GM23338 (cell line): ENCODE results near the gene GTPBP4. TPM values are rescaled to one million over a fixed set of nuclear protein-coding genes. Genes with fewer than 3 reads are reported as not detected.

Experiments
- ATAC-seq: fragments of 200-7000 bp; cut with Tn5 transposase; 3 replicates; pipeline ENCODE4 v1.9.1; 2020
- DNase-seq: peaks from one replicate; pipeline ENCODE4 v3.0.0-alpha.2; 2015; ENCODE audit warnings: low spot score
- H2AFZ ChIP-seq: fragments of 200-600 bp; sonication (generic); 2 replicates; pipeline ENCODE4 v1.8.0; 2016; ENCODE audit warnings: antibody characterized with exemption, mild to moderate bottlenecking, moderate library complexity
- H3F3A ChIP-seq: fragments of 200-600 bp; sonication (generic); replicated peaks from 2 replicates; pipeline ENCODE4 v1.8.0; 2017; ENCODE audit warnings: antibody characterized with exemption, mixed run types, low read depth
- H3K27ac ChIP-seq: fragments of 200-600 bp; sonication (generic); 2 replicates; pipeline ENCODE4 v1.6.1; 2016; ENCODE audit warnings: low read depth
- H3K27me3 ChIP-seq: fragments of 200-600 bp; sonication (generic); 2 replicates; pipeline ENCODE4 v1.8.0; 2016; ENCODE audit warnings: mild to moderate bottlenecking, mixed run types, moderate library complexity; ENCODE audit not compliant: insufficient read depth
- H3K36me3 ChIP-seq: fragments of 200-600 bp; sonication (generic); 2 replicates; pipeline ENCODE4 v1.8.0; 2016; ENCODE audit warnings: mild to moderate bottlenecking; ENCODE audit not compliant: insufficient read depth
- H3K4me1 ChIP-seq: fragments of 200-600 bp; sonication (generic); 2 replicates; pipeline ENCODE4 v1.8.0; 2016; ENCODE audit warnings: mild to moderate bottlenecking, moderate library complexity; ENCODE audit not compliant: insufficient read depth
- H3K4me2 ChIP-seq: fragments of 200-600 bp; sonication (generic); 2 replicates; pipeline ENCODE4 v1.7.1; 2017; ENCODE audit warnings: mixed run types
- H3K4me3 ChIP-seq: fragments of 200-600 bp; sonication (generic); 2 replicates; pipeline ENCODE4 v1.6.1; 2016; ENCODE audit warnings: mixed run types
- H3K79me2 ChIP-seq: fragments of 200-600 bp; sonication (generic); replicated peaks from 2 replicates; pipeline ENCODE4 v1.8.0; 2017; ENCODE audit warnings: mild to moderate bottlenecking; ENCODE audit not compliant: insufficient read depth
- H3K9me2 ChIP-seq: fragments of 200-600 bp; sonication (generic); 2 replicates; pipeline ENCODE4 v1.8.0; 2017; ENCODE audit not compliant: insufficient read depth
- H4K20me1 ChIP-seq: fragments of 200-600 bp; sonication (generic); replicated peaks from 2 replicates; pipeline ENCODE4 v1.8.0; 2017; ENCODE audit warnings: mild to moderate bottlenecking; ENCODE audit not compliant: insufficient read depth
- H3K27ac Mint-ChIP-seq: 2 replicates; pipeline ENCODE4 v1.8.0; 2020; ENCODE audit warnings: inconsistent platforms, mild to moderate bottlenecking, moderate library complexity, mixed read lengths
- H3K27me3 Mint-ChIP-seq: 3 replicates; pipeline ENCODE4 v1.8.0; 2022; ENCODE audit warnings: low read depth, mild to moderate bottlenecking, moderate library complexity, mixed read lengths, inconsistent platforms; ENCODE audit not compliant: insufficient read depth, poor library complexity
- H3K36me3 Mint-ChIP-seq: 3 replicates; pipeline ENCODE4 v1.8.0; 2021; ENCODE audit warnings: low read depth, mild to moderate bottlenecking, inconsistent platforms, moderate library complexity, mixed read lengths
- H3K4me1 Mint-ChIP-seq: 3 replicates; pipeline ENCODE4 v1.8.0; 2020; ENCODE audit warnings: mild to moderate bottlenecking, inconsistent platforms, mixed read lengths
- H3K4me3 Mint-ChIP-seq: 3 replicates; pipeline ENCODE4 v1.8.0; 2021; ENCODE audit warnings: moderate library complexity, mild to moderate bottlenecking, inconsistent platforms, mixed read lengths
- H3K9me3 Mint-ChIP-seq: 3 replicates; pipeline ENCODE4 v1.8.0; 2020; ENCODE audit warnings: moderate library complexity, mild to moderate bottlenecking, inconsistent platforms, mixed read lengths
- CREB1 ChIP-seq: fragments of 250-450 bp; sonication (Bioruptor Pico); IDR thresholded peaks from 2 replicates; pipeline ENCODE4 v1.5.0; 2020; ENCODE audit warnings: low read depth, mild to moderate bottlenecking, moderate library complexity
- CTCF ChIP-seq, 2 experiments: fragments of 200-600 bp in 1 of 2; sonication (generic) in 1 of 2; conservative IDR thresholded peaks; 2 replicates each; pipeline versions ENCODE4 v1.5.1 to v1.6.1; 2016 to 2017; ENCODE audit warnings: antibody characterized with exemption in 2 of 2, low read depth in 2 of 2, mild to moderate bottlenecking in 2 of 2, moderate library complexity in 1 of 2
- ETS1 ChIP-seq: IDR thresholded peaks from 2 replicates; pipeline ENCODE4 v1.6.1; 2016; ENCODE audit warnings: antibody characterized with exemption
- EZH2 ChIP-seq: fragments of 200-600 bp; sonication (generic); IDR thresholded peaks from one replicate; pipeline ENCODE4 v1.8.0; 2017; ENCODE audit warnings: antibody characterized with exemption, mild to moderate bottlenecking, low read depth; ENCODE audit not compliant: unreplicated experiment
- EZH2phosphoT487 ChIP-seq: fragments of 200-600 bp; sonication (generic); IDR thresholded peaks from one replicate; pipeline ENCODE4 v1.8.1; 2018; ENCODE audit warnings: antibody characterized with exemption; ENCODE audit not compliant: unreplicated experiment
- NANOG ChIP-seq: IDR thresholded peaks from 2 replicates; pipeline ENCODE4 v1.6.1; 2016; ENCODE audit warnings: antibody characterized with exemption, borderline replicate concordance
- POLR2AphosphoS5 ChIP-seq: IDR thresholded peaks from 2 replicates; pipeline ENCODE4 v1.6.1; 2016; ENCODE audit warnings: antibody characterized with exemption, low read depth
- REST ChIP-seq: IDR thresholded peaks from one replicate; pipeline ENCODE4 v1.6.1; 2018; ENCODE audit warnings: antibody characterized with exemption; ENCODE audit not compliant: unreplicated experiment
- STAT1 ChIP-seq: IDR thresholded peaks from one replicate; pipeline ENCODE4 v1.6.1; 2016; ENCODE audit warnings: antibody characterized with exemption; ENCODE audit not compliant: unreplicated experiment
- ZNF114 ChIP-seq: fragments of 250-450 bp; sonication (Bioruptor Pico); IDR thresholded peaks from 2 replicates; pipeline ENCODE4 v1.5.0; 2020; ENCODE audit warnings: mild to moderate bottlenecking, moderate library complexity
- ZNF331 ChIP-seq: fragments of 250-450 bp; sonication (Bioruptor Pico); IDR thresholded peaks from 2 replicates; pipeline ENCODE4 v1.5.0; 2020; ENCODE audit warnings: low read depth, mild to moderate bottlenecking, moderate library complexity
- ZNF462 ChIP-seq: fragments of 250-450 bp; sonication (Bioruptor Pico); IDR thresholded peaks from 2 replicates; pipeline ENCODE4 v1.5.0; 2020; ENCODE audit warnings: mild to moderate bottlenecking, moderate library complexity
- polyA plus RNA-seq: library from polyadenylated mRNA; unstranded; fragments of >200 nt; fragmentation: Nextera tagmentation; extraction: Ambion mirVana; gene quantifications from 2 replicates; pipeline ENCODE4 v1.2.1, GENCODE V29; 2016
- total RNA-seq: library from RNA; depleted of rRNA; stranded (reverse); fragments of >200 nt; shearing (Covaris generic); gene quantifications from 2 replicates; pipeline ENCODE4 v1.2.3, GENCODE V29; 2014

The GTPBP4 gene
- total and polyA plus RNA-seq, 2 experiments from 2014 or later = 56.5 to 62.6 TPM

GRCh38 chr10:1057106-1057657 lies 68.9 kb downstream of the GTPBP4 start:
- Histone ChIP-seq H4K20me1 (peaks cover 24% of the 10 kb centered on the region), H3K4me2 (peak overlapping the region; percentile 91), H3K27ac (peak overlapping the region; percentile 94), H3K27me3 (no peaks in the 10 kb centered on the region), H3K4me3 (peak overlapping the region; percentile 70), H3K4me1 (peaks cover 11% of the 10 kb centered on the region), H2AFZ (no peak overlapping the region), H3F3A (peaks cover 7% of the 10 kb centered on the region; the same call in 1 of the 2 replicates), H3K79me2 (peaks cover 90% of the 10 kb centered on the region), H3K9me2 (no peaks in the 10 kb centered on the region), H3K36me3 (no peaks in the 10 kb centered on the region)
- ATAC-seq (peak; percentile 40), DNase-seq (peak; percentile 43)
- Mint-ChIP-seq H3K27ac (peak overlapping the region; percentile 90), H3K4me1 (peaks cover 21% of the 10 kb centered on the region), H3K36me3 (peaks cover 22% of the 10 kb centered on the region; the same call in 2 of the 3 replicates), H3K9me3 (no peaks in the 10 kb centered on the region), H3K4me3 (peak overlapping the region; percentile 98), H3K27me3 (peaks cover 4% of the 10 kb centered on the region)
- TF ChIP-seq CTCF (conservative IDR thresholded peaks at IDR 0.05; ENCODE audit: low read depth in 2 of 2) = no peak
- no peak for TF ChIP-seq POLR2AphosphoS5
- no peak for TF ChIP-seq ETS1
- TF ChIP-seq NANOG = no peak
- no peak for TF ChIP-seq CREB1
- no peak for TF ChIP-seq STAT1
- TF ChIP-seq ZNF114 (CRISPR knock-in tag) = no peak
- TF ChIP-seq EZH2 = no peak
- TF ChIP-seq ZNF462 (CRISPR knock-in tag) = no peak
- no peak for TF ChIP-seq EZH2phosphoT487
- no peak for TF ChIP-seq REST
- TF ChIP-seq ZNF331 (CRISPR knock-in tag) = no peak
